CD4-positive, alpha-beta T cell treated with Interleukin-21 for 1 hour (primary cell): ENCODE data around the gene STT3A.
A peak's percentile ranks its signal among the peaks of the same experiment; 100 is the strongest.

Experiments used
- DNase-seq: peaks from one replicate; pipeline ENCODE4 v3.0.0-alpha.2; 2020

The STT3A gene

GRCh38 chr11:125591649-125592304, 875 bp upstream of the STT3A start:
- peak; percentile 37 for DNase-seq

GRCh38 chr11:125593114-125593820, 615 bp downstream of the STT3A start:
- DNase-seq = peak; percentile 9

- DNase-seq = no peak
Observed at GRCh38 chr11:125594958-125595357, 2.3 kb downstream of the STT3A start.

- DNase-seq = no peak
Observed at GRCh38 chr11:125600663-125601062, 8.0 kb downstream of the STT3A start.

GRCh38 chr11:125603207-125603606, 10.6 kb downstream of the STT3A start:
- DNase-seq = no peak

GRCh38 chr11:125605417-125605816, 12.8 kb downstream of the STT3A start:
- no peak for DNase-seq

GRCh38 chr11:125609545-125609944, 16.9 kb downstream of the STT3A start:
- DNase-seq = no peak

- no peak for DNase-seq
Observed at GRCh38 chr11:125618383-125618782, 25.7 kb downstream of the STT3A start.

GRCh38 chr11:125621995-125622394, 29.3 kb downstream of the STT3A start:
- DNase-seq = no peak

- DNase-seq = no peak
Observed at GRCh38 chr11:125623064-125623463, 30.4 kb downstream of the STT3A start.

- no peak for DNase-seq
Observed at GRCh38 chr11:125624756-125625213, 32.1 kb downstream of the STT3A start, which contains the start of gene CHEK1. TSS of gene CHEK1 (plus strand) at chr11:125625163. CDS start at chr11:125626769, 1,606 bp downstream.

- DNase-seq = no peak
Observed at GRCh38 chr11:125625225-125625629, 32.6 kb downstream of the STT3A start.

GRCh38 chr11:125625630-125626287, 33.1 kb downstream of the STT3A start:
- peak; percentile 86 for DNase-seq

GRCh38 chr11:125626288-125626950, 33.8 kb downstream of the STT3A start:
- DNase-seq = peak; percentile 52

- no peak for DNase-seq
Observed at GRCh38 chr11:125627236-125627910, 34.7 kb downstream of the STT3A start.

GRCh38 chr11:125637840-125638239, 45.2 kb downstream of the STT3A start:
- no peak for DNase-seq

- DNase-seq = no peak
Observed at GRCh38 chr11:125638315-125638714, 45.7 kb downstream of the STT3A start.

GRCh38 chr11:125645871-125646270, 53.2 kb downstream of the STT3A start:
- DNase-seq = no peak

- peak; percentile 14 for DNase-seq
Observed at GRCh38 chr11:125649465-125650166, 57.0 kb downstream of the STT3A start.

GRCh38 chr11:125662689-125663088, 70.0 kb downstream of the STT3A start:
- no peak for DNase-seq

GRCh38 chr11:125663910-125664309, 71.3 kb downstream of the STT3A start:
- no peak for DNase-seq

- DNase-seq = no peak
Observed at GRCh38 chr11:125667151-125667550, 74.5 kb downstream of the STT3A start.
